Measurements from ENCODE around the gene TDRD3.

The TDRD3 gene

DNA sequence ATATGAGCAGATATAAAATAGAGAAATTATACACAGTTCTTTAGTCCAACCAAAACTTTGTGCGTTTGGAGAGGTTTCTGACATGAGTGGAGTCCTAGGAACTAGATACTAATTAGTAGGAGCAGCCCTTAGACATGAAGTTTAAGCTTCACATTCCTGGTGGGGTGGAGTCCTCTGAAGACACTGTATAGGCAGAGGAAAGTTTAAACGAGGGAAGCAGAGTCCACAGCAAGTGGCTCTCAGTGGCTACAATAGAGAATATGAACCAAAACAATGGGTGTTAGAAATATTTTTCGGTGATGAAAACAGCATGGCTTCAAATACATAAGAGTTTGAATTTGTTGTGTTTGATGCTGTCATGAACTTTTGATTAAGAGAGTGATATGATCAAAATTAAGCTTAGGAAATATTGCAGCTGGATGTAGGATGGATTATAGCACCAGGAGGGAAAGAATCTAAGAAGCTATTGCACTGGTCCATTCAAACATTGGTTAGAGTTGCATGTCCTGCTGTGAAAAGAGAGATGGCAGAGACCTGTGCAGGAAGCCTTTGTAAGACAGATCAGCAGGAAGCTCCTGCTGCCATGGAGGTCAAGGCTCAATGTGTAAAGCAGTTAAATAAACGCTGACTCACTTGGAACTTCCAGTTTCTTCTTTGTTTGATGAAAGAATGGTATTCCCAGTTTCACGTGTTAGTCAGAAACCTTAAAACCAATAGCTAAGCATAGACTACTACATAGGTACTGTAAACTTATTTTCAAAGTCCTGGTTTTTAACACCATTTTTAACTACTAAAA, 175.2 kb downstream of the TDRD3 start:
- FAIRE-seq = no peak

GRCh38 chr13:60572855-60573254, 175.8 kb downstream of the TDRD3 start:
- DNase-seq (ENCODE audit: insufficient read length, low spot score) (no peak), FAIRE-seq (no peak)

More for the DNA sequence above, 175.2 kb downstream of the TDRD3 start:
- no peak for DNase-seq (ENCODE audit: insufficient read length, low spot score)

DNA sequence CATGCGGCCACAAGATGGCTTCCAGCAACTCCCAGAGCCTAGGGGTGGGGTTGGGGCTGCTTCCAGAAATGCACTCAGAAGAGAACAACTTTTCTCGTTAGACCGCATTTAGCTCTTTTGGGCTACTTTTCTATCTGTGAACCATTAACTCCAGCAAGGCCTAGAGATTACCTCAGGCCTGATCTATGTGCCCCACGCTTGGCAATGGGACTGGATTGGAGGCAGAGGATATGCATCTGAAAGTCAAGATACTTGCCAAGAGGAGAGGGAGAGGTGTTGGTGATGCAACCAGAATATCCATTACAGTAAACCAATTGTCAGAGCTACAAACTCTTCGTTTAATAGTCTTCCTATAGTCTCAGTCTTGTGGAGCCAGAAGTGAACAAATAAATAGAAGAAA, 177.7 kb downstream of the TDRD3 start:
- FAIRE-seq (no peak), DNase-seq (ENCODE audit: insufficient read length, low spot score) (no peak)

GRCh38 chr13:60575142-60575541, 178.1 kb downstream of the TDRD3 start:
- FAIRE-seq = no peak
- no peak for DNase-seq (ENCODE audit: insufficient read length, low spot score)

DNA sequence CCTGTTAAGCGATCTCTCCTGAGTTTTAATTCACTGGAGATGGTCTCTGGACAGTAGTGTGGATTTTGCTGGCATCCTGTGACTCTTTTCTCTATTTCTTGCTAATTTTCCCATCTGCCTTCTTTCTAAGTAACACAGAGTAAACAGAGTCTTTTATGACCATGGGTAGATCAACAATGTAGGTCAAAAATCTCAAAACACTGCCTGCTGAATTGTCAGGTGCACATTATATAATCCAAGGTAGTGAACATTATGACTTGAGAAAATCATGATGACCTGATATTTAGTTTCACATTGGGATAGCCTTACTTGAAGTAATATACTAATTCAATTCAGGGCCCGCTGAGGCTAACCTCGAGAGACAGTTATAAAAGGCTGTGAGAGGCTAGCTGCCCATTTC, 180.7 kb downstream of the TDRD3 start:
- FAIRE-seq = no peak
- no peak for DNase-seq (ENCODE audit: insufficient read length, low spot score)

- DNase-seq (ENCODE audit: insufficient read length, low spot score) (no peak), FAIRE-seq (no peak)
Measured at GRCh38 chr13:60583196-60583888, 186.3 kb downstream of the TDRD3 start.

- DNase-seq (ENCODE audit: insufficient read length, low spot score) (no peak), FAIRE-seq (no peak)
Measured at GRCh38 chr13:60583911-60584753, 187.1 kb downstream of the TDRD3 start.

GRCh38 chr13:60584976-60585375, 188.0 kb downstream of the TDRD3 start:
- no peak for FAIRE-seq
- no peak for DNase-seq (ENCODE audit: insufficient read length, low spot score)

DNA sequence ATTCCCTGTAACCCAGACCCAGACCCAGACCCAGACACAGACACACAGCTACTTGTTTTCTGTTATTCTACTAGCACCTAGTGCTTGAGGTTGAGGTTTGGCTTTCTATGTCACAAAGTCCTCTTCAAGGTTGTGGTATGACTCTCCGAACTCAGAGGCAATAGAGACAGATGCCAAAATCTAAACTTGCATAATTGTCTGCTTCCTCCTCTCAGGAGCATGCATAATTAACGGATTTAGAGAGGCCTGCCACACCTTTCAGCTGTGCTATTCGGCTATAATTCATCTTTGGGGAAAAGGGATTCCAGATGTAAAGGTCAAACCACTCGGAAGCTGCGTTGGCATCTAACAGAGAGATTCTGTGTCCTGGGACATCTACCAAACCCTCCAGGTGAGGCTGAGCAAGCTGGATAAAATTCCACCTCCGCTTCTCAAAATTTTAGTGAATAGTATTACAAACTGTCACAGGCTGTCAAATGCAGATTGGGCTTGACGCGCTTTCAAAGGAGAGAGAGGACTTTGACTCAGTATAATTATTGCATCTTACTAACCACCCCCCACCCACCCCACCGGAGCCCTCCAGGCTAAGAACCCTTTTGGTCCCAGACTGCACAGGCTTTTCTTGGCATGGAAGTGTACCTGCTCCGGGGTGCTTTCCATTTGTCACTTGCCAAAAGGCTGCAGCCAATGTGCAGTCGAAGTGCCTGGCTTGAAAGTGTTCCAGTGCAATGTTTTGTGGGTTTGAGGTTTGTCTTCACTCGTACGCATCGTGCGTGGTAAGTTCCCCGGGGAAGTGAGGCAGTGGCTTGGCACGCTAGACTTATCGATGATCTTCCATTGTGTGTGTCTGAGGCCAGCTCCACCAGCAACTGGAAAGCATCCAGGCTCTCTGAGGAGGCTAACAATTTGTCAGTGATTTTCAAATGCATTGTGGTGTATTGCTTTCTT, 194.1 kb downstream of the TDRD3 start:
- DNase-seq (ENCODE audit: insufficient read length, low spot score) (no peak), FAIRE-seq (no peak)

DNA sequence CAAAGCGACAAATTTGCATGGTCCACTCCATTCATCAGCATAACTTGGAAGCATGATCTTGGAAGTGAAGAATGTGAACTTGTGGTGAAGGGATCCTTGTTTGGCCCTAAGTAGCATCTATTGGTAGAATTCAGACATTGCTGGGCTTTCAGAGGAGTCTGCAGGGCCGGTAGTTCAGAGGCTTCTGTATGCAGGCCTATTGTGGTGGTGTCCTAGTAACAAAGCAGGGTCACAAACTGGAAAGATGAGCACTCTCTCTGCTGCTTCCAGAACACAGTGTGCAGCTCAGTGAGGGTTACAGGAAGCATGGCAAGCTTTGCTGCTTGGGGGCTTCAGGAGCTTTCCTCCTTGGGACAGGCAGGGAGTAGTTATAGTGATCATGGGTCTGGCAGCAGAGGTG, 206.0 kb downstream of the TDRD3 start:
- DNase-seq (ENCODE audit: insufficient read length, low spot score) (no peak), FAIRE-seq (no peak)

DNA sequence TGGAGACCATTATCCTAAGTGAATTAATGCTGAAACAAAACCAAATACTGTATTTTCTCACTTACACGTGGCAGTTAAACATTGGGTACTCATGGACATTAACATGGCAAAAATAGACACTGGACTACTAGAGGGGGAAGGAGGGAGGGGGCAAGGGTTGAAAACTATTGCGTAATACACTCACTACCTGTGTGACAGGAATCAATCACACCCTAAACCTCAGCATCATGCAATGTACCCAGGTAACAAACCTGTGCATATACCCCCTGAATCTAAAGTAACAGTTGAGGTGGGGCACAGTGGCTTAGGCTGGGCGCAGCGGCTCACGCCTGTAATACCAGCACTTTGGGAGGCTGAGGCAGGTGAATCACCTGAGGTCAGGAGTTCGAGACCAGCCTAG, 207.0 kb downstream of the TDRD3 start:
- FAIRE-seq (no peak), DNase-seq (ENCODE audit: insufficient read length, low spot score) (no peak)

GRCh38 chr13:60608954-60609353, 211.9 kb downstream of the TDRD3 start:
- FAIRE-seq (no peak), DNase-seq (ENCODE audit: insufficient read length, low spot score) (no peak)

DNA sequence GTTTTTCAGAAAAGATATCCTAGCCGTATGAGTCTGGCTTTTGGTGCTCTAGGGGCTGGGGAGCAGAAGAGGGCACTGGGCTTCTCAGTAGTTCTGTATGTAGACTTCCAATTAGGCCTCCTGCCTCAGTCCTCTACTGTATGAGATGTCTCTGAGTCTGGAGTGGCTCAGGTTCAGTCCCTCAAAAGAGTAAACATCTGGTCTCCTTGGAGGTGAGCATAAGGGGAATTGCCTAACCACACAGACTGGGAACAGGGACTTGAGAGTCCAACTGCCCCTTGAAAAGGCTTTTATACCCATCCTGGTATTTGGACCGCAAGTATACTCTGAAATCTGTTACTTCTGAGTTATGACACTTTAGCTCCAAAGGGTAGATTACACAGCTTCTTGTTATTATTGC, 214.5 kb downstream of the TDRD3 start:
- DNase-seq (ENCODE audit: insufficient read length, low spot score) (no peak), FAIRE-seq (no peak)

DNA sequence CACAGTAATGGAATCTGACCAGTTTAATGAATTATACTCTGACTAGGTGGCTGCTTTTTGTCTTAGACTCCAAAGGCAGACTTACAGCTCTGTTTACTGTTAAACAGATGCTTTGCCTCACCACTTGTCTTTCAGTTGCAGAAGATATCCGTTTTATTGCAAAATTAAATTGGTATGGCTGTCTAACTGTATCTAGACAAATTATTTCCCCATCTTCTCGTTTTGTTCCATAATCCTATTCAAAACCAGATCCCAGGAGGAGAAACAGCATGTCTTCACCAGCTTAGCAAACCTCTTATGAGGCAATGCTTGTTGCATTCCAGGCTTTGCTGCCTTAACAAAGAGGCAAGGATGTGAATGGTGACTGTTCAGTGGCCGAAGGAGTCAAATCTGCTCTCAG, 215.6 kb downstream of the TDRD3 start:
- DNase-seq (ENCODE audit: insufficient read length, low spot score) = no peak
- FAIRE-seq = no peak

GRCh38 chr13:60613080-60613479, 216.1 kb downstream of the TDRD3 start:
- no peak for DNase-seq (ENCODE audit: insufficient read length, low spot score)
- FAIRE-seq = no peak

DNA sequence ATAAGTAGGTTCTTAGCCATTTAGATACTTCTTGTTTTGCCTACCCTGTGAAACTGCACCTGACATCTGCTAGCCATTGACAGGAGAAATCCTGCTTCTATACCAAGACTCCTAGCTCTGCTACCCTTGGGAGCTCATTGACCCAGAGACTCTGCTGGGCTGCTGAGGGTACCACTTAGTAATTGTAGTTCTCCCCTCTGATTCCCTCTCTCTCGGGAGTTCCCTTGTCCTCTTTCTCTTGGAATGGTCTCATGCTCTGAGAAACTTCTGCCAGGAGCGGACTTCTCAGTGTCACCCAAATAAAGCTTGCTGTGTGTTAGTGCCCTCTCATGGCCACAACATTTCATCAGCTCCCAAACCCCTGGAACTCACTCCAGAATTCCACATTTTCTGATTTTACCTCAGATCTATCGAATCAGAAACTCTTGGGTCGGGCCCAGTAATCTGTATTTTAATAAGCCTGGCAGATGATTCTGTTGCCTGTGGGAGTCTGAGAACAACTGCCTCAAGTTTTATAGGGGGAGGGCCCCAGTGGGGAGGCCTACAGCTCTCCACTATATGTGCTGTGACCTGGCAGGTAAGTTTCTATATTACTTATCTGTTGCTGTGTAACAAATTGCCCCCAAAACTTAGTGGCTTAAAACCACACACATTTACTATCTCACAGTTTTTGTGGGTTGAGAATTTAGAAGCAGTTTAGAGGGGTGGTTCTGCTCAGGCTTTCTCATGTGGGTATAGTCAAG, 221.1 kb downstream of the TDRD3 start:
- DNase-seq (ENCODE audit: insufficient read length, low spot score) = no peak
- no peak for FAIRE-seq

- FAIRE-seq = no peak
- no peak for DNase-seq (ENCODE audit: insufficient read length, low spot score)
Measured at GRCh38 chr13:60619461-60619860, 222.4 kb downstream of the TDRD3 start.

DNA sequence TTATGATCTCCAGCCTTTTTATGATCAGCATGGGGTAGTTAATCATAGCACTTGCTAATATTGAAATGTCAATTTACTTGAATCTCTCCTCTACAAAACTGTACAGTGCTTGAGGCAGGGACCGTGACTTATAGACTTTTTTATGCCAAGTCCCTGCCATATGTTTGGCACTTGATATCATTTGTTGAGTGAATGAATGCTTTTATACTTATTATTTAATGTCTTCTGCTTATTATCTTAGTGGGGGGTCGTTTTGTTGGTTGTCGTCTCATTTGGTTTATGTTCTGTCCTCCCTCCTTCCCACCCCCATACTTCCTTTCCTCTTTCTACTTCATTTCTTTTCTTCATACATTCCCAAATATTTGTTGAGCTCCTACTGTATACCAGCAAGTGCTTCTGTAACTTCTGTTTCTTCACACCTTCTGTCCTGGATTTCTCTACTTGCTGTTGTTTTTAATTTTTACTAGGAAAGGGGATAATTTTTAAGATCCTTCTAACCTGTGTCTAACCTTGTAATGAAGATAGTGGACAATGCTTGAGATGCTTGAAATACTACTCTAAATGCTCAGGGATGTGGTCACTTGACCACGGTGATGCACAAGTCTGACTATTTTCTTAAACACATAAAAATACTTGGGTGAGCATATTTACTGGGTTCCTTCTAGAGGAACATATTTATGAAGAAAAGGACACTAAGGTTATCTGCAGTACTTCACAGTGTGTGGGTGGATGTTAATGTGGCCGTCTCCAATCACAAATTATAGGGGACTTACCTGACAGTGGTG, 223.8 kb downstream of the TDRD3 start:
- no peak for FAIRE-seq
- no peak for DNase-seq (ENCODE audit: insufficient read length, low spot score)

- DNase-seq (ENCODE audit: insufficient read length, low spot score) = no peak
- FAIRE-seq = no peak
Measured at GRCh38 chr13:60623151-60623550, 226.1 kb downstream of the TDRD3 start.
